Endothelial cell of umbilical vein (primary cell): ENCODE data around the gene RGL3. TPM values are rescaled to one million over a fixed set of nuclear protein-coding genes. Genes with fewer than 3 reads are reported as not detected.
A peak's percentile ranks its signal among the peaks of the same experiment; 100 is the strongest.

Experiments used
- BruUV-seq: library from RNA; stranded (reverse); fragments of 400-500 nt; replicated peaks from 2 replicates; lab custom pipeline; 2021; lab: Mats Ljungman, UMichigan
- CTCF ChIA-PET: fragments of 300-600, 350-600 bp; sonication (Branson Sonifier 250); formaldehyde crosslinking; loops from one replicate; lab custom pipeline; 2021; ENCODE audit warnings: antibody characterized with exemption, inconsistent platforms; lab: Charles Lee
- POLR2A ChIA-PET: fragments of 300-600, 350-600 bp; sonication (Branson Sonifier 250); formaldehyde crosslinking; loops from one replicate; lab custom pipeline; 2021; ENCODE audit warnings: antibody characterized with exemption, inconsistent platforms; lab: Charles Lee
- DNase-seq: peaks from one replicate; pipeline ENCODE4 v3.0.0-alpha.2; 2011; ENCODE audit warnings: low read depth, low spot score
- FAIRE-seq: peaks from 2 replicates; lab custom pipeline; 2011; peaks lifted over from hg19 to GRCh38; lab: Jason Lieb, UNC
- H2AFZ ChIP-seq: 2 replicates; pipeline ENCODE4 v1.6.0; 2012; ENCODE audit warnings: low read depth, low read length, control low read depth, inconsistent platforms
- H3K27ac ChIP-seq: 2 replicates; pipeline ENCODE4 v1.5.1; 2011; ENCODE audit warnings: low read depth, mild to moderate bottlenecking, control low read depth, low read length, moderate library complexity; ENCODE audit not compliant: insufficient read depth
- H3K27me3 ChIP-seq, 2 experiments: 2 replicates each; pipeline versions ENCODE4 v1.6.0 to v1.6.1; 2011; ENCODE audit warnings: low read length in 2 of 2, mixed read lengths in 1 of 2; ENCODE audit not compliant: control insufficient read depth in 2 of 2, insufficient read depth in 2 of 2
- H3K36me3 ChIP-seq, 2 experiments: 2 replicates in 1 of 2; 3 replicates in 1 of 2; pipeline ENCODE4 v1.5.1; 2011; ENCODE audit warnings: low read length in 2 of 2, mild to moderate bottlenecking in 1 of 2, moderate library complexity in 1 of 2; ENCODE audit not compliant: control insufficient read depth in 2 of 2, insufficient read depth in 2 of 2; ENCODE audit errors: extremely low read depth in 1 of 2
- H3K4me1 ChIP-seq: 3 replicates; pipeline ENCODE4 v1.5.1; 2011; ENCODE audit warnings: mild to moderate bottlenecking, low read length; ENCODE audit not compliant: control insufficient read depth, insufficient read depth; ENCODE audit errors: extremely low read depth
- H3K4me2 ChIP-seq: 2 replicates; pipeline ENCODE4 v1.6.1; 2011; ENCODE audit warnings: low read length, control low read depth, mixed read lengths; ENCODE audit not compliant: insufficient read depth
- H3K4me3 ChIP-seq, 3 experiments: fragments of 200-600 bp in 1 of 3; sonication (generic), shearing (Covaris generic) in 1 of 3; replicated peaks in 1 of 3; 2 replicates each; pipeline ENCODE4 v1.5.1; 2011 to 2016; ENCODE audit warnings: control low read depth in 3 of 3, low read length in 3 of 3, mild to moderate bottlenecking in 2 of 3, inconsistent platforms in 1 of 3, low read depth in 1 of 3, moderate library complexity in 1 of 3; ENCODE audit not compliant: insufficient read depth in 1 of 3
- H3K79me2 ChIP-seq: 2 replicates; pipeline ENCODE4 v1.6.0; 2012; ENCODE audit warnings: low read length, inconsistent platforms; ENCODE audit not compliant: control insufficient read depth, insufficient read depth
- H3K9ac ChIP-seq: replicated peaks from 2 replicates; pipeline ENCODE3; 2011; ENCODE audit warnings: low read length, control low read depth; ENCODE audit not compliant: insufficient read depth; ENCODE audit errors: extremely low read depth
- H3K9me1 ChIP-seq: replicated peaks from 3 replicates; pipeline ENCODE4 v1.6.0; 2011; ENCODE audit warnings: mild to moderate bottlenecking, low read length; ENCODE audit not compliant: control insufficient read depth, insufficient read depth; ENCODE audit errors: extremely low read depth
- H3K9me3 ChIP-seq: replicated peaks from 2 replicates; pipeline ENCODE4 v1.5.1; 2012; ENCODE audit warnings: low read length, inconsistent platforms; ENCODE audit not compliant: control insufficient read depth, insufficient read depth
- H4K20me1 ChIP-seq: replicated peaks from 2 replicates; pipeline ENCODE3; 2011; ENCODE audit warnings: mild to moderate bottlenecking, low read length; ENCODE audit not compliant: control insufficient read depth, insufficient read depth; ENCODE audit errors: extremely low read depth
- CTCF ChIP-seq, 2 donors: IDR thresholded peaks; 1 replicate in 1 of 2; 2 replicates in 1 of 2; pipeline ENCODE4 v1.5.1; 2011; ENCODE audit warnings: low read length in 2 of 2, mild to moderate bottlenecking in 2 of 2, moderate library complexity in 2 of 2, control low read depth in 1 of 2, inconsistent platforms in 1 of 2, low read depth in 1 of 2; ENCODE audit not compliant: insufficient read depth in 1 of 2; ENCODE audit errors: extremely low read depth in 1 of 2
- EZH2 ChIP-seq: IDR thresholded peaks from 2 replicates; pipeline ENCODE4 v1.6.1; 2012; ENCODE audit warnings: borderline replicate concordance, low read depth, mild to moderate bottlenecking, moderate library complexity, low read length, inconsistent platforms; ENCODE audit not compliant: severe bottlenecking
- FOS ChIP-seq: IDR thresholded peaks from 2 replicates; pipeline ENCODE4 v1.6.1; 2011; ENCODE audit warnings: mild to moderate bottlenecking, low read length, moderate library complexity, borderline replicate concordance; ENCODE audit not compliant: insufficient read depth
- GATA2 ChIP-seq: IDR thresholded peaks from 2 replicates; pipeline ENCODE4 v1.7.0; 2011; ENCODE audit warnings: low read depth, mild to moderate bottlenecking, moderate library complexity, mixed read lengths, low read length; ENCODE audit not compliant: insufficient read length, insufficient read depth
- JUN ChIP-seq: IDR thresholded peaks from 2 replicates; pipeline ENCODE4 v1.6.1; 2011; ENCODE audit warnings: borderline replicate concordance, low read depth; ENCODE audit not compliant: insufficient read length, insufficient read depth
- MAX ChIP-seq: IDR thresholded peaks from 2 replicates; pipeline ENCODE4 v1.6.1; 2011; ENCODE audit not compliant: insufficient read depth, insufficient read length
- MYC ChIP-seq: IDR thresholded peaks from one replicate; pipeline ENCODE4 v1.6.1; 2011; ENCODE audit warnings: mild to moderate bottlenecking, low read depth, low read length
- POLR2A ChIP-seq: IDR thresholded peaks from 2 replicates; pipeline ENCODE4 v1.6.1; 2012; ENCODE audit warnings: low read depth, mild to moderate bottlenecking, control low read depth, low read length
- POLR2AphosphoS5 ChIP-seq: IDR thresholded peaks from 2 replicates; pipeline ENCODE4 v1.6.1; 2012; ENCODE audit warnings: low read depth, mild to moderate bottlenecking, control low read depth, low read length, moderate library complexity; ENCODE audit not compliant: insufficient read depth
- dilution Hi-C: fragments of 300-500 bp; cut with MboI; formaldehyde crosslinking; loops from one replicate; pipeline ENCODE4 v1.15.0; 2019; ENCODE audit warnings: low sequenced_read_pairs; ENCODE audit not compliant: extremely low pct_ligation_motif_present
- intact Hi-C: fragments of 100-400 bp; cut with micrococcal nuclease; formaldehyde crosslinking; loops from one replicate; pipeline ENCODE4 v1.10.0; 2022
- polyA plus RNA-seq, 4 experiments: library from polyadenylated mRNA; depleted of rRNA in 3 of 4; stranded (reverse) in 3 of 4; unstranded in 1 of 4; fragments of >200 nt; gene quantifications; 2 replicates each; pipeline versions ENCODE4 v1.2.1 to v1.2.3, GENCODE V29; 2011 to 2012; ENCODE audit warnings: missing spikeins in 1 of 4
- total RNA-seq: library from RNA; stranded (reverse); gene quantifications from 2 replicates; pipeline ENCODE4 v1.2.3, GENCODE V29; 2021

The RGL3 gene
- total and polyA plus RNA-seq, 2 donors (not counting 3 experiments of a cell fraction or from before 2014, with no cell fraction given) = 0.23 to 5.2 TPM

GRCh38 chr19:11446652-11447301 is 27.7 kb upstream of the RGL3 start:
- Histone ChIP-seq H3K27ac (no peak overlapping the region), H3K4me2 (no peak overlapping the region), H3K9me1 (no peaks in the 10 kb centered on the region), H4K20me1 (no peaks in the 10 kb centered on the region), H3K9ac (no peak overlapping the region), H3K9me3 (no peaks in the 10 kb centered on the region), H3K4me1 (no peaks in the 10 kb centered on the region), H3K79me2 (no peaks in the 10 kb centered on the region), H2AFZ (no peak overlapping the region), H3K36me3 (peaks cover 4 to 34% of the 10 kb centered on the region in 2 experiments), H3K4me3 (no peak overlapping the region), H3K27me3 (no peaks in the 10 kb centered on the region)
- no TSS peak for BruUV-seq
- ChIA-PET POLR2A (interaction anchor here (0.6 kb wide), 1 partner anchor 13 kb away, joined by 4 read pairs; no protein-coding TSS in a partner anchor), CTCF (interaction anchor here (1.8 to 4.7 kb wide), 4 partner anchors 69 to 158 kb away, joined by 5 to 51 read pairs (median 20); no protein-coding TSS in a partner anchor)
- TF ChIP-seq CTCF (IDR thresholded peaks at IDR 0.05; ENCODE audit: extremely low read depth in 1 of 2, insufficient read depth in 1 of 2, low read depth in 1 of 2, low read length in 2 of 2) (peak; percentile 74 to 78), POLR2AphosphoS5 (no peak)
- intact Hi-C loops (loop anchor here (1.0 kb wide), 3 partner anchors 65 to 203 kb away; no protein-coding TSS in a partner anchor), dilution Hi-C loops (no loop called here)
- DNase-seq (peak; percentile 21), FAIRE-seq (no peak)

DNA sequence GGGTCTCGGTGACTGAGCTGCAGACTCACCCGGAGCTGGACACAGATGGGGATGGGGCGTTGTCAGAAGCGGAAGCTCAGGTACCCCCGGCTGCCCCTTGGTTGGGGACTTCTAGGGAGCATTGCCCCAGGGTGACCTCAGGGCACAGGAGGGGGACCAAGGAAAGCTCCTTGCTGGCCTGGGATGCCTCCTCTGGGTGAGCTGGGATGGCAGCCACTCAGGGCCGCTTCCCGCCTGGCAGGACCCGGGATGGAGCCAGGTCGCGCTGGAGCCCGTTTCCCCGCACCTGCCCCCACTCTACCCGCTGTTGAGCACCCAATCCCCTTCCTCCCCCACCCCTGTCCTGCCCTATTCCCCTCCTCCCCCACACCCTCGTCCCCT is 27.1 kb upstream of the RGL3 start:
- no peak overlapping the region for H3K9ac ChIP-seq
- H3K4me3 ChIP-seq = no peak overlapping the region
- TF ChIP-seq GATA2 (no peak), JUN (no peak), CTCF (IDR thresholded peaks at IDR 0.05; ENCODE audit: extremely low read depth in 1 of 2, insufficient read depth in 1 of 2, low read depth in 1 of 2, low read length in 2 of 2) (no peak), FOS (no peak), POLR2A (no peak), POLR2AphosphoS5 (no peak), MYC (no peak), MAX (no peak), EZH2 (no peak)
- no peaks in the 10 kb centered on the region for H3K9me1 ChIP-seq
- H3K36me3 ChIP-seq = peaks cover 4 to 38% of the 10 kb centered on the region in 2 experiments
- H2AFZ ChIP-seq = no peak overlapping the region
- dilution Hi-C loops (no loop called here), intact Hi-C loops (loop anchor here (1.0 kb wide), 3 partner anchors 65 to 203 kb away; no protein-coding TSS in a partner anchor)
- DNase-seq (no peak), FAIRE-seq (no peak)
- BruUV-seq = no TSS peak
- H3K9me3 ChIP-seq = no peaks in the 10 kb centered on the region
- H3K4me1 ChIP-seq = no peaks in the 10 kb centered on the region
- no peaks in the 10 kb centered on the region for H4K20me1 ChIP-seq
- POLR2A ChIA-PET = no interaction called here
- H3K27ac ChIP-seq = no peak overlapping the region
- H3K79me2 ChIP-seq = no peaks in the 10 kb centered on the region
- H3K4me2 ChIP-seq = no peak overlapping the region
- CTCF ChIA-PET = interaction anchor here (0.8 to 4.7 kb wide), 7 partner anchors 11 to 157 kb away, joined by 3 to 51 read pairs (median 5); partner anchors contain the start of genes ODAD3 and PRKCSH
- H3K27me3 ChIP-seq = no peaks in the 10 kb centered on the region
